Measurements from ENCODE around the gene CADM1. TPM values are rescaled to one million over a fixed set of nuclear protein-coding genes. Genes with fewer than 3 reads are reported as not detected.

The CADM1 gene
- total and polyA plus RNA-seq, 10 donors: 1.4 to 18.8 (median 10.4) TPM

- Histone ChIP-seq H3K36me3 (no peaks in the 10 kb centered on the region), H3K27ac (no peak overlapping the region), H3K4me1 (no peaks in the 10 kb centered on the region), H3K27me3 (replicated peaks in 1 of 7) (peaks cover 0 to 4% (median 0%) of the 10 kb centered on the region in 7 donors), H3K9me3 (no peaks in the 10 kb centered on the region), H3K4me3 (no peak overlapping the region)
- intact Hi-C loops (cut with DNase I; ENCODE audit: low total_unique reads): no loop called here
- TF ChIP-seq POLR2AphosphoS5 (IDR thresholded peaks at IDR 0.05) (no peak), CTCF (IDR thresholded peaks at IDR 0.05 in 8 of 11, conservative IDR thresholded peaks at IDR 0.05 in 3 of 11) (no peak), POLR2A (IDR thresholded peaks at IDR 0.05) (no peak)
- WGBS, 5 donors: 89 to 93% (median 93%) methylated on average over 6 of the region's 6 CpGs
- no peak for DNase-seq
These were observed 155.8 kb downstream of the CADM1 start for GRCh38 chr11:115348416-115348815.

DNA sequence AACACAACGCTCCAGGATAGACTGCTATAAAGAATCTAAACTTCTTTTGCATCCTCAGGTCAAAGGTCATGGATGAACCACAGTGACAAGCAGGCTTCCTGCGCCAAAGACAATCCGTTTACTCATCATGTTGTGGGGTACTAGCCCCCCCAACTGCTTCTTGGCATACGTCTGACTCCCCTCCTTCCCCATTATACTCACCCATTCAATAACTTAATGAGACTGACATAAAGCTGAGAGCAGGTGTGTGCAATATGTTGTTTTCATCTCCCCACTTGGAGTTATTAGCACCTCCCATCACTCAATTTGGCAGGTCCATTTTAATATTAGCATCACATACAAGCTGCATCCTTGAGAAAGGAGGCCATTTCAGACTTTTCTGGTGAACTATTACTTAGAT is 157.1 kb downstream of the CADM1 start:
- TF ChIP-seq POLR2AphosphoS5 (IDR thresholded peaks at IDR 0.05) (no peak), POLR2A (IDR thresholded peaks at IDR 0.05) (no peak), CTCF (IDR thresholded peaks at IDR 0.05 in 8 of 11, conservative IDR thresholded peaks at IDR 0.05 in 3 of 11) (no peak)
- Histone ChIP-seq H3K27ac (no peak overlapping the region), H3K36me3 (no peaks in the 10 kb centered on the region), H3K4me1 (no peaks in the 10 kb centered on the region), H3K9me3 (no peaks in the 10 kb centered on the region), H3K27me3 (replicated peaks in 1 of 7) (peaks cover 0 to 2% (median 0%) of the 10 kb centered on the region in 7 donors), H3K4me3 (no peak overlapping the region)
- DNase-seq: no peak
- WGBS, 5 donors: 83 to 96% (median 86%) methylated on average over 4 of the region's 4 CpGs
- intact Hi-C loops (cut with DNase I; ENCODE audit: low total_unique reads): no loop called here

GRCh38 chr11:115345840-115346239 is 158.4 kb downstream of the CADM1 start:
- intact Hi-C loops (cut with DNase I; ENCODE audit: low total_unique reads): no loop called here
- Histone ChIP-seq H3K4me3 (no peak overlapping the region), H3K27ac (no peak overlapping the region), H3K9me3 (no peaks in the 10 kb centered on the region), H3K27me3 (replicated peaks in 1 of 7) (no peaks in the 10 kb centered on the region), H3K4me1 (no peaks in the 10 kb centered on the region), H3K36me3 (no peaks in the 10 kb centered on the region)
- DNase-seq: no peak
- TF ChIP-seq POLR2AphosphoS5 (IDR thresholded peaks at IDR 0.05) (no peak), CTCF (IDR thresholded peaks at IDR 0.05 in 8 of 11, conservative IDR thresholded peaks at IDR 0.05 in 3 of 11) (no peak), POLR2A (IDR thresholded peaks at IDR 0.05) (no peak)
- 74 to 86% (median 78%) methylated on average over 2 of the region's 2 CpGs for WGBS, 5 donors

DNA sequence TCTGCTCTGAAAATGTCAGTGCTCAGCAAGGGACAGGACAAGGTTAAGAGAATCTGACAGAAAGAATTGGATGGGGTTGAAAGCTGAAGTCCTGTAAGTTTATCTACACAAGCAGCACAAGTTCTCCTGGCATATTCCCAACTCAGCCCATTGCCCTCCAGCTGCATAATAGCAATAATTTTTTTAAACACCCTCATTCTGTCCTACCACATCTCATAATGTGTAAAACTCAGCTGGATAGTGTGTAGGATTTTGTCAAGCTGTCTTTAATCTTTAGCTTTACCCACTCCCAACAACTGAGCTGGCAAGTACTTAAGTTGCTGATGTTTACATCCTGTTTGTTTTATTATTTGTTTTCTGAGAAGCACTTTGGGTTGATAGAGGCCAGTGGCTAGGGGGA is 158.9 kb downstream of the CADM1 start:
- no peak for DNase-seq
- Histone ChIP-seq H3K36me3 (no peaks in the 10 kb centered on the region), H3K27me3 (replicated peaks in 1 of 7) (no peaks in the 10 kb centered on the region), H3K4me1 (no peaks in the 10 kb centered on the region), H3K4me3 (no peak overlapping the region), H3K9me3 (no peaks in the 10 kb centered on the region), H3K27ac (no peak overlapping the region)
- no peak for TF ChIP-seq POLR2A (IDR thresholded peaks at IDR 0.05)
- TF ChIP-seq POLR2AphosphoS5 (IDR thresholded peaks at IDR 0.05): no peak
- TF ChIP-seq CTCF (IDR thresholded peaks at IDR 0.05 in 8 of 11, conservative IDR thresholded peaks at IDR 0.05 in 3 of 11): no peak
- intact Hi-C loops (cut with DNase I; ENCODE audit: low total_unique reads): no loop called here
